ENCODE results near the gene CCL25.

GRCh38 chr19:8052464-8052859, at the start of gene CCL25:
- TF ChIP-seq MXI1 (IDR thresholded peaks at IDR 0.05; ENCODE audit: borderline replicate concordance, low read depth, low read length), result no peak
- TF ChIP-seq CTCF (conservative IDR thresholded peaks at IDR 0.05; ENCODE audit: low read depth, low read length), result no peak
- TF ChIP-seq RAD21 (IDR thresholded peaks at IDR 0.05; ENCODE audit: low read length), result no peak
- no peak for TF ChIP-seq NFE2L2 (IDR thresholded peaks at IDR 0.05; ENCODE audit: low read depth, low read length)
- no peak for TF ChIP-seq SMC3 (IDR thresholded peaks at IDR 0.05; ENCODE audit: low read depth, low read length)
- TF ChIP-seq MAFK (IDR thresholded peaks at IDR 0.05; ENCODE audit: low read depth, low read length), result no peak
- no peak for TF ChIP-seq FOS (IDR thresholded peaks at IDR 0.05; ENCODE audit: low read depth, low read length)
- no peak for TF ChIP-seq POLR2A (IDR thresholded peaks at IDR 0.05; ENCODE audit: low read depth, low read length)
- no peak for TF ChIP-seq CEBPB (IDR thresholded peaks at IDR 0.05; ENCODE audit: low read depth, low read length)
- TF ChIP-seq RFX5 (IDR thresholded peaks at IDR 0.05; ENCODE audit: low read depth, low read length), result no peak
